Mammary epithelial cell (primary cell): Measurements from ENCODE around the gene TRAF3IP1.

ENCODE experiments used
- EZH2 ChIP-seq: IDR thresholded peaks from 2 replicates; pipeline ENCODE4 v1.6.1; 2012; ENCODE audit warnings: low read length, inconsistent platforms, borderline replicate concordance
- TF ChIP-seq, protein P1 (sequence below), 2 donors: IDR thresholded peaks in 1 of 2; conservative IDR thresholded peaks in 1 of 2; 2 replicates each; pipeline ENCODE4 v1.5.1; 2011 to 2012; ENCODE audit warnings: inconsistent platforms in 2 of 2, low read length in 2 of 2, mild to moderate bottlenecking in 2 of 2, control low read depth in 1 of 2, low read depth in 1 of 2; ENCODE audit not compliant: insufficient read depth in 1 of 2; ENCODE audit errors: extremely low read depth in 1 of 2

DNA sequence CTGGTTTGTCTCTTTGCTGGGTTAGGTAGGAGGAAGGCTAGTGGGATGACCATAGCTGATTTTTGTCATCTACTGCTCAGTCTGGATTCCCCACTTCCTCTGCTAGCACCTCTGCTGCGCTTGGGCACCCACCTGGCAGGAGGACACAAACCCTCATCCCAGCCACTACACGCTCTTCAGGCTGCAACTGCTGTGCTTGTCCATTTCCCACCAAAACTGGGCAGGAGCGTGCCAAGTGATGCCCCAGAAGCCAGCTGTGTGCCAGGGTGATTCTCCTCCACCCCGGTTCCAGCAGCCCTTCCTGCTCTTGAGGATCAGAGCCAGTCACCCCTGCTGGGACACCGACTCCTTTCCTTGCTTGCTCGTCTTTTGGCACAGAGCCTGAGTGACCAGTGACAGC lies 16.2 kb upstream of the TRAF3IP1 start:
- TF ChIP-seq, protein P1, sequence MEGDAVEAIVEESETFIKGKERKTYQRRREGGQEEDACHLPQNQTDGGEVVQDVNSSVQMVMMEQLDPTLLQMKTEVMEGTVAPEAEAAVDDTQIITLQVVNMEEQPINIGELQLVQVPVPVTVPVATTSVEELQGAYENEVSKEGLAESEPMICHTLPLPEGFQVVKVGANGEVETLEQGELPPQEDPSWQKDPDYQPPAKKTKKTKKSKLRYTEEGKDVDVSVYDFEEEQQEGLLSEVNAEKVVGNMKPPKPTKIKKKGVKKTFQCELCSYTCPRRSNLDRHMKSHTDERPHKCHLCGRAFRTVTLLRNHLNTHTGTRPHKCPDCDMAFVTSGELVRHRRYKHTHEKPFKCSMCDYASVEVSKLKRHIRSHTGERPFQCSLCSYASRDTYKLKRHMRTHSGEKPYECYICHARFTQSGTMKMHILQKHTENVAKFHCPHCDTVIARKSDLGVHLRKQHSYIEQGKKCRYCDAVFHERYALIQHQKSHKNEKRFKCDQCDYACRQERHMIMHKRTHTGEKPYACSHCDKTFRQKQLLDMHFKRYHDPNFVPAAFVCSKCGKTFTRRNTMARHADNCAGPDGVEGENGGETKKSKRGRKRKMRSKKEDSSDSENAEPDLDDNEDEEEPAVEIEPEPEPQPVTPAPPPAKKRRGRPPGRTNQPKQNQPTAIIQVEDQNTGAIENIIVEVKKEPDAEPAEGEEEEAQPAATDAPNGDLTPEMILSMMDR (conservative IDR thresholded peaks at IDR 0.05 in 1 of 2, IDR thresholded peaks at IDR 0.05 in 1 of 2; ENCODE audit: extremely low read depth in 1 of 2, insufficient read depth in 1 of 2, low read depth in 1 of 2, low read length in 2 of 2) = no peak
- no peak for TF ChIP-seq EZH2
